HepG2 (cell line): ENCODE measurements around the gene GFY. TPM values are rescaled to one million over a fixed set of nuclear protein-coding genes. Genes with fewer than 3 reads are reported as not detected.
A peak's percentile ranks its signal among the peaks of the same experiment; 100 is the strongest.

Experiments
- ATF7 ChIP-seq, 2 experiments: fragments of 450-650 bp in 1 of 2; sonication (generic) in 1 of 2; formaldehyde crosslinking in 1 of 2; IDR thresholded peaks; 2 replicates each; pipeline versions ENCODE4 v1.4.0 to v1.6.1; 2016 to 2020; ENCODE audit warnings: antibody characterized with exemption in 1 of 2, mild to moderate bottlenecking in 1 of 2, missing genetic modification reagents in 1 of 2
- ELF1 ChIP-seq: sonication (generic); formaldehyde crosslinking; IDR thresholded peaks from 2 replicates; pipeline ENCODE4 v1.4.0; 2020; ENCODE audit warnings: missing genetic modification reagents
- HNRNPH1 ChIP-seq: fragments of 200-400 bp; formaldehyde crosslinking; optimal IDR thresholded peaks from 2 replicates; pipeline ENCODE3; 2017; ENCODE audit warnings: mild to moderate bottlenecking, low read depth, low read length
- NR2F6 ChIP-seq, 2 experiments: IDR thresholded peaks; 2 replicates each; pipeline ENCODE4 v1.6.1; 2016; ENCODE audit warnings: antibody characterized with exemption in 1 of 2, mild to moderate bottlenecking in 1 of 2
- POLR2AphosphoS2 ChIP-seq: IDR thresholded peaks from 2 replicates; pipeline ENCODE4 v1.6.1; 2011; ENCODE audit warnings: low read depth, low read length, improper control_type of control experiment
- REPIN1 ChIP-seq: sonication (generic); formaldehyde crosslinking; IDR thresholded peaks from 2 replicates; pipeline ENCODE4 v1.8.0; 2022; ENCODE audit warnings: missing genetic modification reagents, low read depth, mild to moderate bottlenecking, borderline replicate concordance
- SP4 ChIP-seq: sonication (generic); formaldehyde crosslinking; IDR thresholded peaks from 2 replicates; pipeline ENCODE4 v1.8.1; 2023; ENCODE audit warnings: mild to moderate bottlenecking, missing genetic modification reagents
- XRCC5 ChIP-seq: fragments of 200-400 bp; formaldehyde crosslinking; optimal IDR thresholded peaks from 2 replicates; pipeline ENCODE3; 2017; ENCODE audit warnings: mild to moderate bottlenecking, low read length
- YEATS2 ChIP-seq: sonication (generic); formaldehyde crosslinking; IDR thresholded peaks from 2 replicates; pipeline ENCODE4 v1.4.0; 2020; ENCODE audit warnings: missing genetic modification reagents, borderline replicate concordance
- YEATS4 ChIP-seq: sonication (generic); formaldehyde crosslinking; IDR thresholded peaks from 2 replicates; pipeline ENCODE4 v1.4.0; 2020; ENCODE audit warnings: missing genetic modification reagents, borderline replicate concordance
- ZFP36L1 ChIP-seq: sonication (generic); formaldehyde crosslinking; IDR thresholded peaks from 2 replicates; pipeline ENCODE4 v1.8.0; 2022; ENCODE audit warnings: mild to moderate bottlenecking, missing genetic modification reagents, moderate library complexity
- ZNF17 ChIP-seq: sonication (generic); formaldehyde crosslinking; IDR thresholded peaks from 2 replicates; pipeline ENCODE4 v1.5.0; 2020; ENCODE audit warnings: mild to moderate bottlenecking, missing genetic modification reagents
- ZNF18 ChIP-seq: sonication (generic); formaldehyde crosslinking; IDR thresholded peaks from 2 replicates; pipeline ENCODE4 v1.8.0; 2022; ENCODE audit warnings: mild to moderate bottlenecking, missing genetic modification reagents; ENCODE audit not compliant: insufficient replicate concordance
- ZNF205 ChIP-seq: IDR thresholded peaks from 2 replicates; pipeline ENCODE4 v1.6.1; 2018; ENCODE audit warnings: missing biosample characterization, missing genetic modification reagents
- ZNF292 ChIP-seq: sonication (generic); formaldehyde crosslinking; IDR thresholded peaks from 2 replicates; pipeline ENCODE4 v1.8.1; 2022; ENCODE audit warnings: mild to moderate bottlenecking, low read depth, missing genetic modification reagents, borderline replicate concordance
- ZNF34 ChIP-seq: sonication (generic); formaldehyde crosslinking; IDR thresholded peaks from 2 replicates; pipeline ENCODE4 v1.4.0; 2020; ENCODE audit warnings: mild to moderate bottlenecking, missing genetic modification reagents, borderline replicate concordance
- ZNF496 ChIP-seq: sonication (generic); formaldehyde crosslinking; IDR thresholded peaks from 2 replicates; pipeline ENCODE4 v1.8.1; 2023; ENCODE audit warnings: mild to moderate bottlenecking, moderate library complexity, missing genetic modification reagents; ENCODE audit not compliant: insufficient replicate concordance
- polyA plus RNA-seq, 8 experiments: library from polyadenylated mRNA; depleted of rRNA in 3 of 8; stranded (reverse) in 7 of 8; unstranded in 1 of 8; fragments of >200 nt; fragmentation: Illumina TruSeq in 4 of 8; extraction: Trizol in 4 of 8; gene quantifications; 2 replicates each; pipeline versions ENCODE4 v1.2.1 to v1.2.3, GENCODE V29; 2011 to 2016; ENCODE audit warnings: low read depth in 4 of 8, missing spikeins in 1 of 8, mixed read lengths in 1 of 8; ENCODE audit not compliant: insufficient read depth in 1 of 8
- total RNA-seq, 5 experiments: library from RNA; depleted of rRNA; stranded (reverse); fragments of >200 nt; fragmentation: Illumina TruSeq; extraction: Trizol; gene quantifications; 2 replicates each; pipeline ENCODE4 v1.2.3, GENCODE V29; 2016; ENCODE audit warnings: low read depth in 1 of 5
- TF ChIP-seq, protein P1 (sequence below): sonication (generic); formaldehyde crosslinking; IDR thresholded peaks from 2 replicates; pipeline ENCODE4 v1.5.0; 2020; ENCODE audit warnings: mild to moderate bottlenecking, missing genetic modification reagents, borderline replicate concordance
- TF ChIP-seq, protein P2 (sequence below): sonication (generic); formaldehyde crosslinking; IDR thresholded peaks from 2 replicates; pipeline ENCODE4 v1.4.0; 2020; ENCODE audit warnings: mild to moderate bottlenecking, missing genetic modification reagents
- TF ChIP-seq, protein P3 (sequence below): sonication (generic); formaldehyde crosslinking; IDR thresholded peaks from 2 replicates; pipeline ENCODE4 v1.5.1; 2020; ENCODE audit warnings: mild to moderate bottlenecking, missing genetic modification reagents

The GFY gene
- total and polyA plus RNA-seq, 2 of the 13 experiments (the other 11 are each of a cell fraction or from before 2014, with no cell fraction given), result not detected

DNA sequence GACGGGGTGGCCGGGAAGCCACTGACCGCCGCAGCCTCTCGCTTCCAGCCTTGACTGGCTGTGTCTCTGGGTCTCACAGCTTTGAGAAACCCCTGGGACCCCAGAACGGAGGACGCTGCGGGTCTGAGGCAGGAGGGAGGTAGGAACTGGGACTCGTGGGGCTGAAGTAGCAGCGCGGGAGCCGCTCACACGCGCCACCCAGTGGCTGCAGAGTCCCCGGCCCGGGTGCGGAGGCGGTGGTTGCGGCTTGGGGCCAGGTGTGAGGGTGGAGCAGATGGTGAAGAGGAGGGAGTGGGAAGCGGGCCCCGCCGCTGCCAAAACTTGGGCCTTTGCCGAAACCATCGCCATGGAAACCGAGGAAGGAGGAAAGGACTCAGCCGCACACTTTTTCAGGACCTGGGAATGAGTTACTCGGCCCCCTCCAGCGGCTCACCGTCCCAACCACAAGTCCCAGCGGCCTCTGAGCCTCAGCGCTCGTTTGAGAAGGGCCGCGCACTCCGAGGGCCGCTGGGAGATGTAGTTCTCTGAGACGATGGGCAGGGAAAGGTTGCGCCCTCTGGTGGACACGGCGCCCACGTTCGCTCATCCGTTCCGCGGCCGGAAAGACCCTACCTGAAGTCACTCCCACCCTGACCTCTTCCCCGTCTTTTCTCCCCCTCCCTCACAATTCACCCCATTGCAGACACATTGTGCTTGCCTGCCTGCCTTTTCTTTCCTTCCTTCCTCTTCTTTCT lies 18.3 kb downstream of the GFY start (continued):
- TF ChIP-seq SP4 (CRISPR knock-in tag), result peak; percentile 35; the same call in 1 of the 2 replicates
- TF ChIP-seq XRCC5, result peak; percentile 96
- TF ChIP-seq ELF1, result peak; percentile 56; the same call in 1 of the 2 replicates
- 0 out of 2 replicates have a peak, but pooled peaks have one; percentile 12 for TF ChIP-seq NR2F6 (IDR thresholded peaks at IDR 0.05)
- TF ChIP-seq NR2F6 (CRISPR knock-in tag; IDR thresholded peaks at IDR 0.05), result no peak; the same call in 1 of the 2 replicates
- TF ChIP-seq ZFP36L1 (CRISPR knock-in tag), result no peak
- no peak; the same call in 1 of the 2 replicates for TF ChIP-seq ZNF292 (CRISPR knock-in tag)
- TF ChIP-seq YEATS4, result 0 out of 2 replicates have a peak, but pooled peaks have one; percentile 26
- no peak for TF ChIP-seq ZNF205
- TF ChIP-seq, protein P1, sequence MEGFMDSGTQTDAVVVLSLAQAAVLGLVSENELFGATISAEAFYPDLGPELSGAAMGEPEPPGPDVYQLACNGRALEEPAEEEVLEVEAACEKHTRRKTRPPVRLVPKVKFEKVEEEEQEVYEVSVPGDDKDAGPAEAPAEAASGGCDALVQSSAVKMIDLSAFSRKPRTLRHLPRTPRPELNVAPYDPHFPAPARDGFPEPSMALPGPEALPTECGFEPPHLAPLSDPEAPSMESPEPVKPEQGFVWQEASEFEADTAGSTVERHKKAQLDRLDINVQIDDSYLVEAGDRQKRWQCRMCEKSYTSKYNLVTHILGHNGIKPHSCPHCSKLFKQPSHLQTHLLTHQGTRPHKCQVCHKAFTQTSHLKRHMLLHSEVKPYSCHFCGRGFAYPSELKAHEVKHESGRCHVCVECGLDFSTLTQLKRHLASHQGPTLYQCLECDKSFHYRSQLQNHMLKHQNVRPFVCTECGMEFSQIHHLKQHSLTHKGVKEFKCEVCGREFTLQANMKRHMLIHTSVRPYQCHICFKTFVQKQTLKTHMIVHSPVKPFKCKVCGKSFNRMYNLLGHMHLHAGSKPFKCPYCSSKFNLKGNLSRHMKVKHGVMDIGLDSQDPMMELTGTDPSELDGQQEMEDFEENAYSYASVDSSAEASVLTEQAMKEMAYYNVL (CRISPR knock-in tag), result peak; percentile 40; the same call in 1 of the 2 replicates
- TF ChIP-seq YEATS2 (CRISPR knock-in tag), result 0 out of 2 replicates have a peak, but pooled peaks have one; percentile 35
- peak; percentile 19; the same call in 1 of the 2 replicates for TF ChIP-seq REPIN1 (CRISPR knock-in tag)
- no peak for TF ChIP-seq ZNF18 (CRISPR knock-in tag)
- TF ChIP-seq, protein P2, sequence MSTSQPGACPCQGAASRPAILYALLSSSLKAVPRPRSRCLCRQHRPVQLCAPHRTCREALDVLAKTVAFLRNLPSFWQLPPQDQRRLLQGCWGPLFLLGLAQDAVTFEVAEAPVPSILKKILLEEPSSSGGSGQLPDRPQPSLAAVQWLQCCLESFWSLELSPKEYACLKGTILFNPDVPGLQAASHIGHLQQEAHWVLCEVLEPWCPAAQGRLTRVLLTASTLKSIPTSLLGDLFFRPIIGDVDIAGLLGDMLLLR (CRISPR knock-in tag), result no peak
- TF ChIP-seq, protein P3, sequence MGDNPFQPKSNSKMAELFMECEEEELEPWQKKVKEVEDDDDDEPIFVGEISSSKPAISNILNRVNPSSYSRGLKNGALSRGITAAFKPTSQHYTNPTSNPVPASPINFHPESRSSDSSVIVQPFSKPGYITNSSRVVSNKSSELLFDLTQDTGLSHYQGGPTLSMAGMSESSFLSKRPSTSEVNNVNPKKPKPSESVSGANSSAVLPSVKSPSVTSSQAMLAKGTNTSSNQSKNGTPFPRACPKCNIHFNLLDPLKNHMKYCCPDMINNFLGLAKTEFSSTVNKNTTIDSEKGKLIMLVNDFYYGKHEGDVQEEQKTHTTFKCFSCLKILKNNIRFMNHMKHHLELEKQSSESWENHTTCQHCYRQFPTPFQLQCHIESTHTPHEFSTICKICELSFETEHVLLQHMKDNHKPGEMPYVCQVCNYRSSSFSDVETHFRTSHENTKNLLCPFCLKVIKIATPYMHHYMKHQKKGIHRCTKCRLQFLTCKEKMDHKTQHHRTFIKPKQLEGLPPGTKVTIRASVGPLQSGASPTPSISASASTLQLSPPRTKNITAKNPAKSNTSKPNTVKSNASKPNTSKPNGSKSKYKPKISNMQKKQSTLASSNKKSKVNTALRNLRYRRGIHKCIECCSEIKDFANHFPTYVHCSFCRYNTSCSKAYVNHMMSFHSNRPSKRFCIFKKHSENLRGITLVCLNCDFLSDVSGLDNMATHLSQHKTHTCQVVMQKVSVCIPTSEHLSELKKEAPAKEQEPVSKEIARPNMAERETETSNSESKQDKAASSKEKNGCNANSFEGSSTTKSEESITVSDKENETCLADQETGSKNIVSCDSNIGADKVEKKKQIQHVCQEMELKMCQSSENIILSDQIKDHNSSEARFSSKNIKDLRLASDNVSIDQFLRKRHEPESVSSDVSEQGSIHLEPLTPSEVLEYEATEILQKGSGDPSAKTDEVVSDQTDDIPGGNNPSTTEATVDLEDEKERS (CRISPR knock-in tag), result no peak
- TF ChIP-seq ZNF34 (CRISPR knock-in tag), result no peak; the same call in 1 of the 2 replicates
- no peak for TF ChIP-seq ATF7 (IDR thresholded peaks at IDR 0.05)
- 0 out of 2 replicates have a peak, but pooled peaks have one; percentile 33 for TF ChIP-seq ATF7 (CRISPR knock-in tag; IDR thresholded peaks at IDR 0.05)
- TF ChIP-seq HNRNPH1, result no peak
- TF ChIP-seq ZNF17 (CRISPR knock-in tag), result no peak
- no peak for TF ChIP-seq ZNF496
- no peak for TF ChIP-seq POLR2AphosphoS2
